HCT116 (cell line): Measurements from ENCODE around the gene TK2. TPM values are rescaled to one million over a fixed set of nuclear protein-coding genes. Genes with fewer than 3 reads are reported as not detected.
"Not testable (repeated sequence)": the region's sequence is repeated elsewhere in the genome, so short reads cannot be mapped to it uniquely, and the experiment has no call there.

Source experiments
- ATAC-seq: fragments of 200-7000 bp; cut with Tn5 transposase; 2 replicates; pipeline ENCODE4 v1.9.1; 2020; ENCODE audit warnings: mild to moderate bottlenecking, moderate library complexity
- BruUV-seq: library from RNA; stranded (reverse); fragments of 400-500 nt; replicated peaks from 2 replicates; lab custom pipeline; 2021; lab: Mats Ljungman, UMichigan
- CTCF ChIA-PET: fragments of 300-600 bp; sonication (Branson Sonifier 250); formaldehyde crosslinking; loops from one replicate; lab custom pipeline; 2021; ENCODE audit warnings: antibody characterized with exemption; lab: Charles Lee
- POLR2A ChIA-PET: fragments of 300-600, 350-600 bp; sonication (Branson Sonifier 250); formaldehyde crosslinking; loops from one replicate; lab custom pipeline; 2021; ENCODE audit warnings: antibody characterized with exemption; lab: Charles Lee
- RAD21 ChIA-PET, 2 experiments: fragments of 300-600 bp; sonication (Branson Sonifier 250); formaldehyde crosslinking; loops; one replicate each; lab custom pipeline; 2023; ENCODE audit warnings: low total read pairs in 2 of 2; ENCODE audit not compliant: uncharacterized antibody in 2 of 2, unreplicated experiment in 2 of 2, low non-redundant PET in 1 of 2; lab: Charles Lee
- DNase-seq: peaks from one replicate; pipeline ENCODE4 v3.0.0-alpha.2; 2010; ENCODE audit warnings: low read depth, low spot score
- H2AFZ ChIP-seq: fragments of 200-600 bp; shearing (Covaris generic), sonication (generic); 2 replicates; pipeline ENCODE4 v1.6.1; 2017; ENCODE audit warnings: low read depth, mixed run types, mixed read lengths, antibody characterized with exemption, low read length; ENCODE audit not compliant: poor library complexity, severe bottlenecking
- H3K27ac ChIP-seq: 2 replicates; pipeline ENCODE4 v1.5.1; 2012; ENCODE audit warnings: low read depth, low read length
- H3K27me3 ChIP-seq: fragments of 200-600 bp; sonication (generic); 2 replicates; pipeline ENCODE4 v1.6.1; 2016; ENCODE audit warnings: mixed run types, low read length, mixed read lengths; ENCODE audit not compliant: insufficient read depth
- H3K36me3 ChIP-seq, 2 experiments: fragments of 200-500 bp in 1 of 2; fragments of 200-600 bp in 1 of 2; sonication (Bioruptor generic) in 1 of 2; sonication (generic) in 1 of 2; 2 replicates each; pipeline versions ENCODE4 v1.5.1 to v1.6.1; 2014 to 2016; ENCODE audit warnings: low read length in 2 of 2, inconsistent platforms in 1 of 2, mixed read lengths in 1 of 2, mixed run types in 1 of 2; ENCODE audit not compliant: insufficient read depth in 2 of 2, control insufficient read depth in 1 of 2
- H3K4me1 ChIP-seq, 2 experiments: fragments of 200-600 bp in 1 of 2; sonication (generic) in 1 of 2; 2 replicates each; pipeline versions ENCODE4 v1.5.1 to v1.6.1; 2012 to 2017; ENCODE audit warnings: low read length in 2 of 2, inconsistent platforms in 1 of 2, mild to moderate bottlenecking in 1 of 2, mixed read lengths in 1 of 2, mixed run types in 1 of 2, moderate library complexity in 1 of 2; ENCODE audit not compliant: insufficient read depth in 2 of 2, control insufficient read depth in 1 of 2
- H3K4me2 ChIP-seq: fragments of 200-600 bp; sonication (generic); 2 replicates; pipeline ENCODE4 v1.6.1; 2017; ENCODE audit warnings: mixed run types, low read length, mixed read lengths
- H3K4me3 ChIP-seq, 2 experiments: fragments of 200-600 bp in 1 of 2; sonication (generic) in 1 of 2; replicated peaks in 1 of 2; 2 replicates each; pipeline ENCODE4 v1.5.1; 2011 to 2016; ENCODE audit warnings: low read length in 2 of 2, control low read depth in 1 of 2, low read depth in 1 of 2, mild to moderate bottlenecking in 1 of 2, mixed read lengths in 1 of 2, mixed run types in 1 of 2
- H3K79me2 ChIP-seq: fragments of 200-600 bp; sonication (generic); 2 replicates; pipeline ENCODE4 v1.6.1; 2017; ENCODE audit warnings: mild to moderate bottlenecking, mixed run types, low read length, moderate library complexity, mixed read lengths; ENCODE audit not compliant: insufficient read depth
- H3K9ac ChIP-seq: fragments of 200-600 bp; sonication (generic); 2 replicates; pipeline ENCODE4 v1.6.1; 2016; ENCODE audit warnings: low read length, mixed read lengths
- H3K9me2 ChIP-seq: fragments of 200-600 bp; sonication (generic), shearing (Covaris generic); 2 replicates; pipeline ENCODE4 v1.6.1; 2017; ENCODE audit warnings: mixed run types, mild to moderate bottlenecking, moderate library complexity; ENCODE audit not compliant: insufficient read depth
- H3K9me3 ChIP-seq, 2 experiments: fragments of 200-500 bp in 1 of 2; fragments of 200-600 bp in 1 of 2; sonication (Bioruptor generic) in 1 of 2; sonication (generic) in 1 of 2; 2 replicates each; pipeline ENCODE4 v1.6.1; 2014 to 2017; ENCODE audit warnings: low read length in 2 of 2, mixed read lengths in 2 of 2, inconsistent platforms in 1 of 2, low read depth in 1 of 2, mild to moderate bottlenecking in 1 of 2, mixed run types in 1 of 2, moderate library complexity in 1 of 2; ENCODE audit not compliant: control insufficient read depth in 1 of 2, insufficient read depth in 1 of 2
- H4K20me1 ChIP-seq: fragments of 200-600 bp; sonication (generic), shearing (Covaris generic); 2 replicates; pipeline ENCODE4 v1.6.1; 2017; ENCODE audit warnings: mixed run types, mild to moderate bottlenecking, moderate library complexity; ENCODE audit not compliant: insufficient read depth
- CTCF ChIP-seq, 3 experiments: fragments of 200-600 bp in 1 of 3; sonication (generic) in 1 of 3; IDR thresholded peaks in 2 of 3; conservative IDR thresholded peaks in 1 of 3; 2 replicates each; pipeline ENCODE4 v1.5.1; 2012 to 2017; ENCODE audit warnings: low read depth in 2 of 3, low read length in 2 of 3, antibody characterized with exemption in 1 of 3, borderline replicate concordance in 1 of 3, control low read depth in 1 of 3, mild to moderate bottlenecking in 1 of 3, mixed read lengths in 1 of 3, mixed run types in 1 of 3, moderate library complexity in 1 of 3; ENCODE audit not compliant: insufficient read depth in 1 of 3
- EGR1 ChIP-seq: IDR thresholded peaks from 2 replicates; pipeline ENCODE4 v1.6.1; 2012; ENCODE audit warnings: low read depth
- ELF1 ChIP-seq: IDR thresholded peaks from 2 replicates; pipeline ENCODE4 v1.6.1; 2012; ENCODE audit warnings: low read depth, borderline replicate concordance
- FOSL1 ChIP-seq: IDR thresholded peaks from 2 replicates; pipeline ENCODE4 v1.6.1; 2012; ENCODE audit warnings: low read depth
- JUND ChIP-seq: IDR thresholded peaks from 2 replicates; pipeline ENCODE4 v1.6.1; 2012
- RAD21 ChIP-seq: IDR thresholded peaks from 2 replicates; pipeline ENCODE4 v1.6.1; 2012; ENCODE audit warnings: low read depth, mild to moderate bottlenecking
- SRF ChIP-seq: IDR thresholded peaks from 2 replicates; pipeline ENCODE4 v1.6.1; 2012; ENCODE audit warnings: low read depth
- ZFX ChIP-seq: fragments of 450-650 bp; IDR thresholded peaks from 2 replicates; pipeline ENCODE4 v1.6.1; 2017
- intact Hi-C: fragments of 100-400 bp; cut with micrococcal nuclease; formaldehyde crosslinking; loops from 2 replicates; pipeline ENCODE4 v1.10.0; 2022
- total RNA-seq: library from RNA; stranded (reverse); gene quantifications from one replicate; pipeline ENCODE4 v1.2.1, GENCODE V29; 2021; ENCODE audit not compliant: unreplicated experiment

Gene TK2
- total RNA-seq, 1 experiment from 2014 or later = 15.4 TPM

- H3K9me3 ChIP-seq = no peaks in the 10 kb centered on the region
- no peaks in the 10 kb centered on the region for H3K79me2 ChIP-seq
- no peaks in the 10 kb centered on the region for H3K27me3 ChIP-seq
- no peaks in the 10 kb centered on the region; the same call in 1 of the 2 replicates for H4K20me1 ChIP-seq
- no TSS peak for BruUV-seq
- peaks cover 55 to 70% of the 10 kb centered on the region in 2 experiments for H3K4me1 ChIP-seq
- peak overlapping the region; percentile 39 for H3K9ac ChIP-seq
- no peak overlapping the region for H2AFZ ChIP-seq
- TF ChIP-seq CTCF (IDR thresholded peaks at IDR 0.05 in 2 of 3, conservative IDR thresholded peaks at IDR 0.05 in 1 of 3; ENCODE audit: borderline replicate concordance in 1 of 3, insufficient read depth in 1 of 3, low read depth in 2 of 3, low read length in 2 of 3) (peak in 2 of 3 experiments; percentile 55 to 62; a peak in 5 of 6 replicates), FOSL1 (no peak), RAD21 (peak; percentile 75), SRF (no peak), ZFX (no peak), JUND (no peak), EGR1 (no peak), ELF1 (no peak)
- intact Hi-C loops = loop anchor here (1.0 kb wide), 1 partner anchor 110 kb away; no protein-coding TSS in a partner anchor
- no peaks in the 10 kb centered on the region for H3K36me3 ChIP-seq
- ATAC-seq (peak; percentile 25; the same call in 1 of the 2 replicates), DNase-seq (no peak)
- H3K4me3 ChIP-seq = no peak overlapping the region
- H3K4me2 ChIP-seq = peak overlapping the region; percentile 67
- H3K27ac ChIP-seq = peak overlapping the region; percentile 67
- no peaks in the 10 kb centered on the region for H3K9me2 ChIP-seq
- ChIA-PET POLR2A (no interaction called here), RAD21 (interaction anchor here in 1 of 2 experiments (0.6 kb wide), 1 partner anchor 41 kb away, joined by 3 read pairs; no protein-coding TSS in a partner anchor), CTCF (interaction anchor here (0.6 to 1.3 kb wide), 6 partner anchors 39 to 240 kb away, joined by 3 to 12 read pairs (median 4); no protein-coding TSS in a partner anchor)
These were observed 34.1 kb downstream of the TK2 start for GRCh38 chr16:66515596-66516508.

GRCh38 chr16:66514980-66515595 lies 34.8 kb downstream of the TK2 start:
- H3K36me3 ChIP-seq, BruUV-seq, DNase-seq, H3K9me2 ChIP-seq, ATAC-seq, H3K9me3 ChIP-seq, H3K4me3 ChIP-seq, H3K27me3 ChIP-seq, H3K79me2 ChIP-seq, POLR2A ChIA-PET, H3K27ac ChIP-seq, intact Hi-C loops, H3K9ac ChIP-seq, H2AFZ ChIP-seq, H4K20me1 ChIP-seq, H3K4me2 ChIP-seq: not testable (repeated sequence)
- peaks cover 59 to 70% of the 10 kb centered on the region in 2 experiments for H3K4me1 ChIP-seq
- ChIA-PET RAD21 (interaction anchor here in 1 of 2 experiments (0.6 kb wide), 1 partner anchor 40 kb away, joined by 3 read pairs; no protein-coding TSS in a partner anchor), CTCF (interaction anchor here (0.6 to 1.3 kb wide), 6 partner anchors 38 to 239 kb away, joined by 3 to 12 read pairs (median 4); no protein-coding TSS in a partner anchor)

- intact Hi-C loops, H3K9ac ChIP-seq, H3K79me2 ChIP-seq, BruUV-seq, H4K20me1 ChIP-seq, DNase-seq, H2AFZ ChIP-seq, H3K9me2 ChIP-seq, H3K36me3 ChIP-seq, H3K27me3 ChIP-seq, RAD21 ChIA-PET, CTCF ChIA-PET, H3K9me3 ChIP-seq, ATAC-seq, H3K27ac ChIP-seq, POLR2A ChIA-PET, H3K4me3 ChIP-seq, H3K4me2 ChIP-seq: not testable (repeated sequence)
- H3K4me1 ChIP-seq = peaks cover 59 to 66% of the 10 kb centered on the region in 2 experiments
These were observed 35.5 kb downstream of the TK2 start for GRCh38 chr16:66514391-66514790.
